KG1 (cell line): ENCODE results near the gene ALKBH8.
"Not testable (repeated sequence)": the region's sequence is repeated elsewhere in the genome, so short reads cannot be mapped to it uniquely, and the experiment has no call there.

ENCODE experiments used
- DNase-seq: peaks from one replicate; lab custom pipeline; 2025; lab: John Stamatoyannopoulos, UW

The ALKBH8 gene

GRCh38 chr11:107576497-107577345 is 11.2 kb upstream of the ALKBH8 start:
- peak; percentile 26 for DNase-seq

- no peak for DNase-seq
These were observed 7.9 kb upstream of the ALKBH8 start for GRCh38 chr11:107573438-107573837.

- DNase-seq = no peak
These were observed 4.5 kb upstream of the ALKBH8 start for GRCh38 chr11:107570015-107570414.

DNA sequence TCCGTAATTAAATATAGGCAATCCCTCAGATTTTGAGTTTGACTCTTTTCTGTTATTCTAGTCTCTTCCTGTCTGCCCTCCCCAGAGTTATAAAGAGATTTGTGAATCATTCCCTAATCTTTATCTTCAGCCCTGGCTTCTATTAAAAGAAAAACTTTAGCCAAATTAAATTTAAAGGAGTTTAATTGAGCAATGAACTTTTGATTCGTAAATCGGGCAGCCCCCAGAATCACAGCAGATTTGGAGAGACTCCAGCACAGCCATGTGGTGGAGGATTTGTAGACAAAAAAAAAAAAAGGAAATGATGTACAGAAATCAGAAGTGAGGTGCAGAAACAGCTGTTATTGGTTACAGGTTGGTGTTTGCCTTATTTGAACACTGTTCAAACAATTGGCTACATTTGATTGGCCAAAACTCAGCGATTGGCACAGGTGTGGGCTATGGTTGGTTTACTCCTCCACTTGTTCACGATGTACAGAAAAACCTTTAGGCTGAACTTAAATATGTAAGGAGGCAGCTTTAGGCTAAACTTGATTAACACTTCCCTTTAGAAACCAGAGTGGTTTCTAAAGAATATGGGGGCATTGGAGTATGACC is 2.3 kb upstream of the ALKBH8 start:
- no peak for DNase-seq

- DNase-seq = no peak
These were observed 1.0 kb upstream of the ALKBH8 start for GRCh38 chr11:107566569-107566968.

- not testable (repeated sequence) for DNase-seq
These were observed 493 bp upstream of the ALKBH8 start for GRCh38 chr11:107565955-107566501.

GRCh38 chr11:107564877-107565218 is 687 bp downstream of the ALKBH8 start:
- DNase-seq = no peak

GRCh38 chr11:107563702-107564101 is 1.8 kb downstream of the ALKBH8 start:
- DNase-seq = peak; percentile 40

- DNase-seq = no peak
These were observed 2.8 kb downstream of the ALKBH8 start for GRCh38 chr11:107562647-107563208.

GRCh38 chr11:107561688-107562087 is 3.8 kb downstream of the ALKBH8 start:
- no peak for DNase-seq

- DNase-seq = no peak
These were observed 15.2 kb downstream of the ALKBH8 start for GRCh38 chr11:107550304-107550703.

DNA sequence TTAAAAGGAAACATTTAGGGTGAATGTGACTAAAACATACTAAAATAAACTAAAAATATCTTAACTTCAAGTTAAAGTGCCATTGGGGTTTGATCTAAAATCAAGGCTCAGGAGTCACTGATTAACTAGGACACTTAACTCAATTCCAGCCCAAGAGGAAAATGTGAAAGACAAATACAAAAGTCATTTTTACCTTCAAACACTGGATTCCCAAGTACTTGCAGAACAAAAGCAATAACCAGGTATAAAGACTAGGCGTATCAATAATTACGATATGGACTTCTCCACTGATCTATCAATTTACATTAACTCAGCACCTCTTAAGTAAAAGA is 15.6 kb downstream of the ALKBH8 start:
- no peak for DNase-seq

- peak; percentile 18 for DNase-seq
These were observed 16.1 kb downstream of the ALKBH8 start for GRCh38 chr11:107549253-107549953.

- no peak for DNase-seq
These were observed 17.6 kb downstream of the ALKBH8 start for GRCh38 chr11:107547961-107548360.

GRCh38 chr11:107545101-107545514 is 20.4 kb downstream of the ALKBH8 start:
- DNase-seq = no peak

DNA sequence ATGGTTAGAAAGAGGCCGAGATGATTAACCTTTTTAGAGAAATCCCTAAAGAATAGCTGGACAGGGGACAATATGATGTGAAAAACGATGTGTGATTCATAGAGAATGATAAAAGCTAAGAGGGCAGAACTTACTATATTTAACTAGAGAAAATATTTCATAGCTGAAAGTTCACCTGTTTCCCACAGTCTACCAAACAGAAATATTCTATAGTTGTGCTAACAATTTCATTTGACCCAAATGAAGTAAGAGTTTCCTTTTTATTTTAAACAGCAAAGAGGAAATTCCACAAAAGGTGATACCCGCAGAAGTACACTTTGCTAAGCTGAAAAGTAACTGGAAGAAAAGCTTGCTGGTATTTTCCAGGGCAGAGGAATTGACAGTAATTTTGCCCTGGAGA is 26.7 kb downstream of the ALKBH8 start:
- no peak for DNase-seq

GRCh38 chr11:107538239-107538638 is 27.3 kb downstream of the ALKBH8 start:
- DNase-seq = no peak

DNA sequence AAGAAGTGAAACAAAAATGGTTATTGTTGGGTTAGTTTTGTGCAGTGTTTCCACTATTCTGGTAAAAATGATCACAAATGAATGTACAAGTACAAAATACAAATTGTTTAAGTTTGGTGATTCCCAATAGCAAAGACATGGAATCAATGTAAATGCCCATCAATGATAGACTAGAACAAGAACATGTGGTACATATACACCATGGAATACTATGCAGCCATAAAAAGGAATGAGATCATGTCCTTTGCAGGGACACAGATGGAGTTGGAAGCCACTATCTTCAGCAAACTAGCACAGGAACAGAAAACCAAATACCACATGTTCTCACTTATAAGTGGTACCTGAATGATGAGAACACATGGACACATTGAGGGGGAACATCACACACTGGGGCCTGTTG is 28.4 kb downstream of the ALKBH8 start:
- not testable (repeated sequence) for DNase-seq

DNA sequence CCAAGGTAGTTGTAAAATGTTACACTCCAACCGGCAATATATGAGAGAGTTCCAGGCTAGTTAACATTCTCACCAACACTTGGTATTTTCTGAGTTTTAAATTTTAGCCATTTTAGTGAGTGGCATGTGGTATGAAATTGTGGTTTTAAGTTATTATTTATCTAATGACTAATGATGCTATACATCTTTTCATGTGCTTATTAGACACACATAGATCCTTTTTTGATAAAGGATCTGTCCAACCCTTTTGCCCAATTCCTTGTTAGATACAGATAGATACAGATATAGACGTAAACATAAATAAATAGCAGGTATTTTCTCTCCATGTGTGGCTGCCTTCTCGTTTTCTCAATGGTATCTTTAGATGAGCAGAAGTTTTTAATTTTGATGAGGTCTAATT is 39.3 kb downstream of the ALKBH8 start:
- no peak for DNase-seq

GRCh38 chr11:107508858-107509244 is 56.7 kb downstream of the ALKBH8 start:
- DNase-seq = no peak

DNA sequence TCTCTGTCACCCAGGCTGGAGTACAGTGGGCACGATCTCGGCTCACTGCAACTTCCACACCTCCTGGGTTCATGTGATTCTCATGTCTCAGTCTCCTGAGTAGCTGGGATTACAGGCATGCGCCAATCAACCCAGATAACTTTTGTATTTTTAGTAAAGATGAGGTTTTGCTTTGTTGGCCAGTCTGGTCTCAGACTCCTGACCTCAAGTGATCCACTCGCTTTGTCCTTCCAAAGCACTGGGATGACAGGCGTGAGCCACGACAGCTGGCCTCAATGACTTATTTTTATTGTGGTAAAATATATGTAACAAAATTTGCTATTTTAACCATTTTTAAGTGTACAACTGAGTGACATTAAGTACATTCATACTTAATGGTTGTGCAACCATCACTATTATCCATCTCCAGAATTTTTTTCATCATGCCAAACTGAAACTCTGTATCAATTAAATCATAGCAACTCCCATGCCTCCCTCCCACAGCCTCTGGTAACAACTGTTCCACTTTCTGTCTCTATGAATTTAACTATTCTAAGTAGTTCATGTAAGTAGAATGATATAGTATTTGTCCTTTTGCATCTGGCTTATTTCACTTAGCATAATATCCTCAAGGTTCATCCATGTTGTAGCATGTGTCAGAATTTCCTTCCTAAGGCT is 57.2 kb downstream of the ALKBH8 start:
- no peak for DNase-seq

- DNase-seq = no peak
These were observed 59.8 kb downstream of the ALKBH8 start for GRCh38 chr11:107505647-107506225.
